Measurements from ENCODE around the gene C2orf80.
"Not testable (repeated sequence)": the region's sequence is repeated elsewhere in the genome, so short reads cannot be mapped to it uniquely, and the experiment has no call there.

Gene C2orf80

DNA sequence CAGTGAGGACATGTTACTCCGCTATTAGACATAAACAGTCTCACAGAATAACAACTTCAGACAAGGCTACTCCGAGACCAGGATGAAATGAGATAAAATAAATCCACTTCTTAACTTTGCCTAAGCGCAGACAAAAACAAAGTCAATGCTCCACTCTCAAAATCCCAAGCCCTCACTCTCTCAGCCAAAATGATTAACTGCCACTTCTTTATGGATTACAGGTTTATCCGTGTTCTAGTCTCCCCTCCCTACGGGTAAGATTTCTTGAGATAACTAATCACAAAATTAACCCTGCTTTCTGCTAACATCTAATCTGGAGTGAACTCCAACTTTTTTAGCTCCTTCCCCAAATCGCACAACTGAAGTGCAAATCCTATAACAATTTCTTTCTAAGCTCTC, 59.1 kb downstream of the C2orf80 start:
- no peak for DNase-seq

DNA sequence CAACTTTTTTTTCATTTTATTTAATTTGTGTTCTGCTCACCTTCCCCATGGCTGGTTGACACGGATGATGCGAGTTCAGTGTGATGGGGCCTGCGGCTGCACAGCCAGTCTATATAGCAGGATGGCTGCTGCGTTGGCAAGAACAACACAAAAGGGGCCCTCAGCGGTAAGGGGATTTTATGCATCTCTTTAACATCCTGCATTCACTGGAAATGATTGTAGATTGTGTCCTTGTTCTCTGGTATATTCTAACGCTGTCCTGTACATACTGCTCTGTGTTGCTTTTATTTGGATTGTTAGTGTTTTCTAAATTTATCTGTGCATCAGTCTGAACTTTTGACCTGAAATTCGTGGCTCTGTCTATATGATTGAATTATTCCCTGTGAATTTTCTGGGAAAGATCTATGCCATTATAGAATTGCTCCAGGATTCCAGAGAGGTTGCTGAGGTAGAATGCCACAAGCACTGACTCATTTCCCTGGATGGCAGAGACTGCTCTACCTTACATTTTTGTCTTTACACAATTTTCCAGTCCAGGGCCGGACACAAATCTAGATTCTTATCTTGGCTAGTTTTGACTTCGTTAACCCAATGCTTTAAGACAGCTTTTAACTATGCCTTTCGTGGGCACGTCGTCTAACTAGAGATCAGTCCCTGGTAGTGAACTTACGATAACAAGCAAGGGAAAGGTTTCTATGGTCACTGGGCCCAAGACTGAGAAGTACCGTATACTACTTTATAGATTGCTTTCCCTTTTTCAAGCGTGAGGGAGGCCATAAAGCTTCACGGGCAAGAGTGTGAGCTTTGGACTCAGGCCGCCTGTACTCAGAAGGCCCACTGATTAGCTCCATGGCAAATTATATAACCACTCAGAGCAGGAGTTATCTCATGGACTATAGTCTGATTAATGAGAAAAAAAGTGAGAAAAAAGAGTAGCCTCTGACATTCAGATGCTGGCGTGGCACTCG, 59.8 kb downstream of the C2orf80 start, which contains the start of gene CRYGC:
CRYGC (minus strand) TSS at position 85 of the 968 bp plus-strand sequence; CDS start at position 49, 36 bp downstream.
- no peak for DNase-seq

DNA sequence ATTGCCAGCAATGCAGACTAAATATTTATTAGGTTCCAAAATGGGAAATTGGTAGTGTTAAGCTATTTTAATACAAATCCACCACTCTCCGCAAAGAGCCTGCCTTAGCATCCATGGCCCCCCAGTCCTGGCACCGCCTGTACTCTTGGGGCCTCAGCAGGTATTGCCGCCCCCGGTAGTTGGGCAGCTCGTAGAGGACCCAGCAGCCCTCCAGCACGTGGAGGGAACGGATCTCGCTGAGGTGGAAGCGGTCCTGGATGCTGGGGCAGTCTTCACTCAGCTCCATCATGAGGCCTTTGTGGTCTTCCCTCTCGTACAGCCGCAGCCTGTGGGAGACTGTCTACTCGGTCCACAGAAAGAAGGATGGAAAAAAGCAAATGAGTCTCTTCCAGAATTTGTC, 61.7 kb downstream of the C2orf80 start:
- no peak for DNase-seq

DNA sequence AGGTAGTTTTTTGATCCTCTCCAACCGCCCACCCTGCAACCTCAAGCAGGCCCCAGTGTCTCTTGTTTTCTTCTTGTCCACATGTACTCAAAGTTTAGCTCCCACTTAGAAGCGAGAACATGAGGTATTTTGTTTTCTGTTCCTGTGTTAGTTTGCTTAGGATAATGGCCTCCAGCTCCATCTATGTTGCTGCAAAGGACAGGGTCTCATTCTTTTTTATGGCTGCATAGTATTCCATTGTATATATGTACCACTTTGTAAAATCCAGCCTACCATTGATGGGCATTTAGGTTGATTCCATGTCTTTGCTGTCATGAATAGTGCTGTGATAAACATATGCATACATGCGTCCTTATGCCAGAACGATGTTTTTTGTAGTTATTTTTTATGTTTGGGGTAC, 62.7 kb downstream of the C2orf80 start:
- DNase-seq = no peak

DNA sequence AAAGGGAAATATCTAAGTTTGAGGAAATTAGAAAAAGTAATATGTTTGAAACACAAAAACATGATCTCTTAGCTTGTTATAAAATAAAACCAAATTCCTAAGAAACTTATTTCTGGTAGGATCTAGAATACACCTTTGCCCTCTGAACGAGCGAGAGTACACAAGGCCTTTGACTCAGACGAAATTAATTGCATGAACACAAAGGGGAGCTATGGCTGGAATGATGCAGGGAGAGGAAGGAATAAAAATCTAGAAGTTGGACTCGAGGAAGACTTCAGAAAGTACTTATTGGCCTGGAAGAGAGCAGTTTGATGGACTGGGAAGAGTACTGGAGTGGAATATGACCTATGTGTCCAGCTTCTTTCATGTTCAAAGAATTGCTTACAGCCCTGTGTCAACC, 64.6 kb downstream of the C2orf80 start:
- no peak for DNase-seq

DNA sequence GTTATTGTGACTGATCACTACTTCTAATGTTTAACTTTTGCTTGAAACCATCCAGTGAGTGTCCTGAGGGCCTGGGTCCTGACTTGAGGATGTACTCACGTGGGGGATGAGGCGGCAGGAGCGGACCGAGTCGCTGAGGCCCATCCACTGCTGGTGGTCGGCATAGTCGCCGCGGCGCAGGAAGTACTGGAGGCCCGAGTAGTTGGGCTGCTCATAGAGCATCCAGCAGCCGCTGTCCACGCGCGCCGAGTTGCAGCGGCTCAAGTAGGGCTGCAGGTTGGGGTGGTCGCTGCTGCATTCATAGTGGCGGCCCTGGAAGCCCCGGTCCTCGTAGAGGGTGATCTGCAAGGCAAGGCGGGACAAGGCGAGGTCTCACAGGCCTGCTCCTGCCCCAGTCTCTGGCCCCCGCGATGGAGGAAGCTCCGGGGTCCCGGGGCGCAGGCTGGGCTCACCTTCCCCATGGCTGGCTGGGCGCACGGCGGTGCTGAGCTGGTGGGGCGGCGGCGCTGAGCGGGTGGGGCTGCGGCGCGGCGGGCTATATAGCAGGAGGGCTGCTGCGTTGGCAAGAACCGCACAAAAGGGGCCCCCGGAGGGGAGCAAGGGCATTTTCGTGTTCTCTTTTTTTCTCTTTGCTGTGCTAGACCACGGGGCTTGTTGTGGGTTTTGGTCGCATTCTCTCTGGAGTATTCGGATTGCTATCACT, 65.7 kb downstream of the C2orf80 start, which contains the start of gene CRYGD:
CRYGD (minus strand) TSS at position 512 of the 703 bp plus-strand sequence; CDS start at position 461, 51 bp downstream.
- DNase-seq = not testable (repeated sequence)

DNA sequence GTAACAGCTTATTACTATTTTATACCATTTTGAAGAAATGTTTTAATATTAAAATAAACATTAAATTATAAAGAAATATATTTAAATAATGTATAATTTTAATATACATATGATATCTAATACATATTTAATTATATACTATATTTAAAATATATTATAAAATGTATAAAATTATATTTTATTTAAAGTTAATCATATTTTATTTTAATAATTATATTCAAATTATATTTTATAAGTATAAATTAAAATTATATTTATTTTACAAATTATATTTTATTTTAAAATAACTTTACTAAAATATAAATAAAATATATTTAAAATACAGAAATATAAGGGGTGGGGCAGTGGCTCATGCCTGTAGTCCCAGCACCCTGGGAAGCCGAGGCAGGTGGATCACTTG, 67.6 kb downstream of the C2orf80 start:
- DNase-seq = no peak

DNA sequence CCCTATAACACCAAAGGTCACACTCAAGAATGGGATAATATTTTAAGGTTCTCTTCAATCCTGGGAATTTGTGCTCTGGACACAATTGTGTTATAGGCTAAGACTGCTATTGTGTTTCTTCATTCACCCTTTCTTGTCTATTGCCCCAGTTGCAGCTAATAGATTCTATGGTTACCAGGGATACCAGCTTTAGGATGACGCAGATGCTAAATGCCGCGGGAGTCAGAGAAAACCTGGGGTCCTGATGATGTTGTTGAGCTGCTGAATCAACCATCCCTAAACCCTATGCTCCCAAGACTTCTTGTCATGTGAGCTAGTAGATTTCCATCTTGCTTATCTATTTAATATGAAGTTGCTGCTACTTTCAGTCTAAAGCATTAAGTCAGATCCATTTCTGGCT, 70.9 kb downstream of the C2orf80 start:
- DNase-seq = no peak

DNA sequence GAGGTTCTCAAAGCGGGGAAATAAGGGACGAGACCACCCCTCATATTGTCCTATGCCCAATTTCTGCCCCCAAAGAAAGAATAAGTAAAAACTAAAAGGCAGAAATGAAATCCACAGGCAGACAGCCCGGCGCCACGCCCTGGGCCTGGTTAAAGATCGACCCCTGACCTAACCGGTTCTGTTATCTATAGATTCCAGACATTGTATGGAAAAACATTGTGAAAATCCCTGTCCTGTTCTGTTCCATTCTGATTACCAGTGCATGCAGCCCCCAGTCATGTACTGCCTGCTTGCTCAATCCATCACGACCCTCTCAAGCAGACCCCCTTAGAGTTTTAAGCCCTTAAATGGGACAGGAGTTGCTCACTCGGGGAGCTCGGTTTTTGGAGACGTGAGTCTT, 72.4 kb downstream of the C2orf80 start:
- DNase-seq = not testable (repeated sequence)
